ENCODE results near the gene ZRANB3.

- TF ChIP-seq NFIC (IDR thresholded peaks at IDR 0.05; ENCODE audit: low read depth, low read length) (no peak), RAD21 (IDR thresholded peaks at IDR 0.05; ENCODE audit: insufficient read depth, low read depth, low read length) (no peak), RCOR1 (conservative IDR thresholded peaks at IDR 0.05; ENCODE audit: low read depth, low read length) (no peak), SIN3A (IDR thresholded peaks at IDR 0.05; ENCODE audit: low read depth, low read length) (no peak), SRF (IDR thresholded peaks at IDR 0.05; ENCODE audit: low read depth in 2 of 2, low read length in 2 of 2) (no peak), EED (IDR thresholded peaks at IDR 0.05; ENCODE audit: low read depth) (no peak), POLR2A (IDR thresholded peaks at IDR 0.05; ENCODE audit: low read depth, low read length) (no peak), EZH2 (IDR thresholded peaks at IDR 0.05; ENCODE audit: borderline replicate concordance, control insufficient read depth, low read depth, low read length) (no peak), POLR2AphosphoS5 (IDR thresholded peaks at IDR 0.05; ENCODE audit: low read length) (no peak), CREB1 (IDR thresholded peaks at IDR 0.05; ENCODE audit: low read depth) (no peak), ETV6 (conservative IDR thresholded peaks at IDR 0.05 in 1 of 2, IDR thresholded peaks at IDR 0.05 in 1 of 2; ENCODE audit: borderline replicate concordance in 1 of 2, low read depth in 1 of 2) (no peak)
- TF ChIP-seq, protein P1, sequence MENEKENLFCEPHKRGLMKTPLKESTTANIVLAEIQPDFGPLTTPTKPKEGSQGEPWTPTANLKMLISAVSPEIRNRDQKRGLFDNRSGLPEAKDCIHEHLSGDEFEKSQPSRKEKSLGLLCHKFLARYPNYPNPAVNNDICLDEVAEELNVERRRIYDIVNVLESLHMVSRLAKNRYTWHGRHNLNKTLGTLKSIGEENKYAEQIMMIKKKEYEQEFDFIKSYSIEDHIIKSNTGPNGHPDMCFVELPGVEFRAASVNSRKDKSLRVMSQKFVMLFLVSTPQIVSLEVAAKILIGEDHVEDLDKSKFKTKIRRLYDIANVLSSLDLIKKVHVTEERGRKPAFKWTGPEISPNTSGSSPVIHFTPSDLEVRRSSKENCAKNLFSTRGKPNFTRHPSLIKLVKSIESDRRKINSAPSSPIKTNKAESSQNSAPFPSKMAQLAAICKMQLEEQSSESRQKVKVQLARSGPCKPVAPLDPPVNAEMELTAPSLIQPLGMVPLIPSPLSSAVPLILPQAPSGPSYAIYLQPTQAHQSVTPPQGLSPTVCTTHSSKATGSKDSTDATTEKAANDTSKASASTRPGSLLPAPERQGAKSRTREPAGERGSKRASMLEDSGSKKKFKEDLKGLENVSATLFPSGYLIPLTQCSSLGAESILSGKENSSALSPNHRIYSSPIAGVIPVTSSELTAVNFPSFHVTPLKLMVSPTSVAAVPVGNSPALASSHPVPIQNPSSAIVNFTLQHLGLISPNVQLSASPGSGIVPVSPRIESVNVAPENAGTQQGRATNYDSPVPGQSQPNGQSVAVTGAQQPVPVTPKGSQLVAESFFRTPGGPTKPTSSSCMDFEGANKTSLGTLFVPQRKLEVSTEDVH (IDR thresholded peaks at IDR 0.05; ENCODE audit: low read depth, partially characterized antibody), result no peak
- TF ChIP-seq, protein P2, sequence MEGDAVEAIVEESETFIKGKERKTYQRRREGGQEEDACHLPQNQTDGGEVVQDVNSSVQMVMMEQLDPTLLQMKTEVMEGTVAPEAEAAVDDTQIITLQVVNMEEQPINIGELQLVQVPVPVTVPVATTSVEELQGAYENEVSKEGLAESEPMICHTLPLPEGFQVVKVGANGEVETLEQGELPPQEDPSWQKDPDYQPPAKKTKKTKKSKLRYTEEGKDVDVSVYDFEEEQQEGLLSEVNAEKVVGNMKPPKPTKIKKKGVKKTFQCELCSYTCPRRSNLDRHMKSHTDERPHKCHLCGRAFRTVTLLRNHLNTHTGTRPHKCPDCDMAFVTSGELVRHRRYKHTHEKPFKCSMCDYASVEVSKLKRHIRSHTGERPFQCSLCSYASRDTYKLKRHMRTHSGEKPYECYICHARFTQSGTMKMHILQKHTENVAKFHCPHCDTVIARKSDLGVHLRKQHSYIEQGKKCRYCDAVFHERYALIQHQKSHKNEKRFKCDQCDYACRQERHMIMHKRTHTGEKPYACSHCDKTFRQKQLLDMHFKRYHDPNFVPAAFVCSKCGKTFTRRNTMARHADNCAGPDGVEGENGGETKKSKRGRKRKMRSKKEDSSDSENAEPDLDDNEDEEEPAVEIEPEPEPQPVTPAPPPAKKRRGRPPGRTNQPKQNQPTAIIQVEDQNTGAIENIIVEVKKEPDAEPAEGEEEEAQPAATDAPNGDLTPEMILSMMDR (IDR thresholded peaks at IDR 0.05 in 2 of 3, conservative IDR thresholded peaks at IDR 0.05 in 1 of 3; ENCODE audit: control insufficient read depth in 2 of 3, extremely low read depth in 1 of 3, insufficient read depth in 1 of 3, low read depth in 3 of 3, low read length in 3 of 3), result no peak
- TF ChIP-seq, protein P3, sequence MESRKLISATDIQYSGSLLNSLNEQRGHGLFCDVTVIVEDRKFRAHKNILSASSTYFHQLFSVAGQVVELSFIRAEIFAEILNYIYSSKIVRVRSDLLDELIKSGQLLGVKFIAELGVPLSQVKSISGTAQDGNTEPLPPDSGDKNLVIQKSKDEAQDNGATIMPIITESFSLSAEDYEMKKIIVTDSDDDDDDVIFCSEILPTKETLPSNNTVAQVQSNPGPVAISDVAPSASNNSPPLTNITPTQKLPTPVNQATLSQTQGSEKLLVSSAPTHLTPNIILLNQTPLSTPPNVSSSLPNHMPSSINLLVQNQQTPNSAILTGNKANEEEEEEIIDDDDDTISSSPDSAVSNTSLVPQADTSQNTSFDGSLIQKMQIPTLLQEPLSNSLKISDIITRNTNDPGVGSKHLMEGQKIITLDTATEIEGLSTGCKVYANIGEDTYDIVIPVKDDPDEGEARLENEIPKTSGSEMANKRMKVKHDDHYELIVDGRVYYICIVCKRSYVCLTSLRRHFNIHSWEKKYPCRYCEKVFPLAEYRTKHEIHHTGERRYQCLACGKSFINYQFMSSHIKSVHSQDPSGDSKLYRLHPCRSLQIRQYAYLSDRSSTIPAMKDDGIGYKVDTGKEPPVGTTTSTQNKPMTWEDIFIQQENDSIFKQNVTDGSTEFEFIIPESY (IDR thresholded peaks at IDR 0.05), result no peak
These were observed 435.4 kb downstream of the ZRANB3 start for GRCh38 chr2:135095591-135095990.

Data from GM12878 (cell line).